HTERT RPE-1 (cell line): ENCODE data around the gene PATE3.

Experiments used
- in situ Hi-C: fragments of 300-500 bp; cut with MboI; formaldehyde crosslinking; loops from 4 replicates; pipeline ENCODE4 v1.14.3; 2020; ENCODE audit warnings: low sequenced_read_pairs

The PATE3 gene

GRCh38 chr11:125835748-125836147 is 47.8 kb downstream of the PATE3 start:
- in situ Hi-C loops = no loop called here
